H54 (cell line): ENCODE results near the gene TTC19.
"Not testable (repeated sequence)": the region's sequence is repeated elsewhere in the genome, so short reads cannot be mapped to it uniquely, and the experiment has no call there.

Experiments
- DNase-seq: peaks from one replicate; pipeline ENCODE4 v3.0.0; 2011; ENCODE audit warnings: low spot score, mixed read lengths; ENCODE audit not compliant: insufficient read length
- FAIRE-seq: peaks from 3 replicates; lab custom pipeline; 2011; peaks lifted over from hg19 to GRCh38; lab: Jason Lieb, UNC
- POLR2A ChIP-seq: IDR thresholded peaks from 2 replicates; pipeline ENCODE4 v1.6.1; 2011; ENCODE audit warnings: low read depth, mild to moderate bottlenecking, low read length

TTC19 gene

GRCh38 chr17:15966879-15967248 lies 32.8 kb upstream of the TTC19 start:
- no peak for TF ChIP-seq POLR2A
- no peak for FAIRE-seq
- DNase-seq = peak; percentile 69

- DNase-seq (no peak), FAIRE-seq (no peak)
- TF ChIP-seq POLR2A = no peak
Observed at GRCh38 chr17:15967706-15968399, 31.8 kb upstream of the TTC19 start.

- FAIRE-seq (no peak), DNase-seq (no peak)
- TF ChIP-seq POLR2A = no peak
Observed at GRCh38 chr17:15969463-15969862, 30.2 kb upstream of the TTC19 start.

GRCh38 chr17:15970500-15970899 lies 29.1 kb upstream of the TTC19 start:
- DNase-seq (no peak), FAIRE-seq (no peak)
- TF ChIP-seq POLR2A = no peak

- no peak for TF ChIP-seq POLR2A
- no peak for FAIRE-seq
- DNase-seq = no peak
Observed at GRCh38 chr17:15971098-15971678, 28.4 kb upstream of the TTC19 start.

- FAIRE-seq (no peak), DNase-seq (no peak)
- no peak for TF ChIP-seq POLR2A
Observed at GRCh38 chr17:15971882-15972281, 27.7 kb upstream of the TTC19 start.

- DNase-seq = no peak
- no peak for TF ChIP-seq POLR2A
- no peak for FAIRE-seq
Observed at GRCh38 chr17:15972497-15972951, 27.1 kb upstream of the TTC19 start.

- FAIRE-seq = no peak
- DNase-seq = no peak
- TF ChIP-seq POLR2A = no peak
Observed at GRCh38 chr17:15973016-15973415, 26.6 kb upstream of the TTC19 start.

GRCh38 chr17:15973834-15974233 lies 25.8 kb upstream of the TTC19 start:
- TF ChIP-seq POLR2A = no peak
- FAIRE-seq = no peak
- no peak for DNase-seq

GRCh38 chr17:15977894-15978293 lies 21.7 kb upstream of the TTC19 start:
- TF ChIP-seq POLR2A = no peak
- FAIRE-seq = no peak
- DNase-seq = no peak

- DNase-seq = no peak
- FAIRE-seq = no peak
- TF ChIP-seq POLR2A = no peak
Observed at GRCh38 chr17:15978606-15979005, 21.0 kb upstream of the TTC19 start.

GRCh38 chr17:15979013-15979412 lies 20.6 kb upstream of the TTC19 start:
- FAIRE-seq, DNase-seq: not testable (repeated sequence)

- TF ChIP-seq POLR2A = no peak
- FAIRE-seq = no peak
- DNase-seq = no peak
Observed at GRCh38 chr17:15981208-15981607, 18.4 kb upstream of the TTC19 start.

GRCh38 chr17:15981646-15982580 lies 17.7 kb upstream of the TTC19 start:
- FAIRE-seq = no peak
- DNase-seq = no peak
- TF ChIP-seq POLR2A = no peak
